Activated CD8-positive, alpha-beta T cell treated with anti-CD3 and anti-CD28 coated beads for 36 hours (primary cell): Measurements from ENCODE around the gene PRKD2. TPM values are rescaled to one million over a fixed set of nuclear protein-coding genes. Genes with fewer than 3 reads are reported as not detected.

Experiments
- ATAC-seq: fragments of 200-7000 bp; cut with Tn5 transposase; one replicate; pipeline ENCODE4 v1.10.0; 2021; ENCODE audit warnings: mild to moderate bottlenecking, moderate library complexity
- CTCF ChIA-PET: fragments of 350-600 bp; sonication (Branson Sonifier 250); formaldehyde crosslinking; loops from one replicate; lab custom pipeline; 2021; ENCODE audit warnings: antibody characterized with exemption; lab: Charles Lee
- POLR2A ChIA-PET: fragments of 350-600 bp; sonication (Branson Sonifier 250); formaldehyde crosslinking; loops from one replicate; lab custom pipeline; 2021; ENCODE audit warnings: antibody characterized with exemption; lab: Charles Lee
- DNase-seq: peaks from one replicate; pipeline ENCODE4 v3.0.0-alpha.2; 2020
- H3K27ac Mint-ChIP-seq: one replicate; pipeline ENCODE4 v1.8.0; 2021; ENCODE audit warnings: mild to moderate bottlenecking, mixed read lengths
- H3K27me3 Mint-ChIP-seq: one replicate; pipeline ENCODE4 v1.8.0; 2021; ENCODE audit warnings: mixed read lengths
- H3K36me3 Mint-ChIP-seq: one replicate; pipeline ENCODE4 v1.8.0; 2021; ENCODE audit warnings: low read depth, mixed read lengths
- H3K4me1 Mint-ChIP-seq: one replicate; pipeline ENCODE4 v1.8.0; 2021; ENCODE audit warnings: low read depth, mixed read lengths
- H3K4me3 Mint-ChIP-seq: one replicate; pipeline ENCODE4 v1.8.0; 2021; ENCODE audit warnings: mild to moderate bottlenecking, moderate library complexity, mixed read lengths
- H3K9me3 Mint-ChIP-seq: one replicate; pipeline ENCODE4 v1.8.0; 2021; ENCODE audit warnings: mixed read lengths
- intact Hi-C: fragments of 100-400 bp; cut with micrococcal nuclease; formaldehyde crosslinking; loops from one replicate; pipeline ENCODE4 v1.10.0; 2022
- total RNA-seq, 2 experiments: library from RNA; stranded (reverse); gene quantifications; one replicate each; pipeline ENCODE4 v1.2.3, GENCODE V29; 2021
- TF ChIP-seq, protein P1 (sequence below): fragments of 200-600 bp; IDR thresholded peaks from one replicate; pipeline ENCODE4 v1.8.0; 2022; ENCODE audit warnings: antibody characterized with exemption, mild to moderate bottlenecking

The PRKD2 gene
- total RNA-seq, 2 experiments from 2014 or later: 81.1 to 86.0 TPM

DNA sequence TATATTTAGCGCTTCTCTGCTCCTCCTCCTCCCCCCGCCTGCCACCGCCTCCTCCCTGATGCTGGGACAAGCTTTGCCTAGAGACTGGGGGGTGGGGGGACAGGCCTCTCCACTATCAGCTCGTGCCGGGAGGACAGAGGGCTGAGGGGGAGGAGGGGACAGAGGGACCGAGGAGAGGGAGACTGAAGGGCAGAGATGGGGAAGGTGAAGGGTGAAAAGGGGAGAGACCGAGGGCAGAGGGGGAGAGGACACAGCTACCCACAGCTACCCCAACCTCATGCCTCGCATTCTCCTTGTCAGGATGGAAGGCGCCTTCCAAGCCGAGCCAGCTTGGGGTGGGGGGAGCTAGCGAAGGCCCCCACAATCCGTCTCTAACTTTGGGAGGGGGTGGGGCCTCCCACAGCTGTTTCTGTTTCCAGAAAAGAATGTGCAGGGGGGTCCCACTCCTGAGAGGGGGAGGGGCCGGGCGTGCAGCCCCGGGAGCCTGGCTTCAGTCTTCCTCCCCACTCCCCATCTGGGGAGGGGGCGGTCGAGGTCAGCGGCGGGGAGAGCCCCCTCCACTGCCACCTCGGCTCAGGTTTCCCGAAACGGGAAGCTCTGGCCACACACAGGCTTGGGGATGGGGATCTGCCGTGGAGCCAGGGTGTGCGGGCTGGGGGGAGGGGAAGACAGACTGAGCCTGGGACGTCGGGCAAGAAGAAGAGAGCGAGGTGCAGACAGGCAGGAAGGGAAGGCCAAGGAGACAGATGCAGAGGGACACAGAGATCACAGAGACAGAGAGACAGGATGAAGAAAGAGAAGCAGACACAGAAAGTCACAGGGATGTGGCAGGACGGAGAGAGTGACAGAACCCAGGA is 57.5 kb downstream of the PRKD2 start:
- TF ChIP-seq, protein P1, sequence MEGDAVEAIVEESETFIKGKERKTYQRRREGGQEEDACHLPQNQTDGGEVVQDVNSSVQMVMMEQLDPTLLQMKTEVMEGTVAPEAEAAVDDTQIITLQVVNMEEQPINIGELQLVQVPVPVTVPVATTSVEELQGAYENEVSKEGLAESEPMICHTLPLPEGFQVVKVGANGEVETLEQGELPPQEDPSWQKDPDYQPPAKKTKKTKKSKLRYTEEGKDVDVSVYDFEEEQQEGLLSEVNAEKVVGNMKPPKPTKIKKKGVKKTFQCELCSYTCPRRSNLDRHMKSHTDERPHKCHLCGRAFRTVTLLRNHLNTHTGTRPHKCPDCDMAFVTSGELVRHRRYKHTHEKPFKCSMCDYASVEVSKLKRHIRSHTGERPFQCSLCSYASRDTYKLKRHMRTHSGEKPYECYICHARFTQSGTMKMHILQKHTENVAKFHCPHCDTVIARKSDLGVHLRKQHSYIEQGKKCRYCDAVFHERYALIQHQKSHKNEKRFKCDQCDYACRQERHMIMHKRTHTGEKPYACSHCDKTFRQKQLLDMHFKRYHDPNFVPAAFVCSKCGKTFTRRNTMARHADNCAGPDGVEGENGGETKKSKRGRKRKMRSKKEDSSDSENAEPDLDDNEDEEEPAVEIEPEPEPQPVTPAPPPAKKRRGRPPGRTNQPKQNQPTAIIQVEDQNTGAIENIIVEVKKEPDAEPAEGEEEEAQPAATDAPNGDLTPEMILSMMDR: no peak
- Mint-ChIP-seq H3K36me3 (no peaks in the 10 kb centered on the region), H3K9me3 (no peaks in the 10 kb centered on the region), H3K27ac (no peak overlapping the region), H3K4me3 (peak overlapping the region; percentile 74), H3K4me1 (peaks cover 25% of the 10 kb centered on the region), H3K27me3 (peaks cover 27% of the 10 kb centered on the region)
- ChIA-PET CTCF (interaction anchor here (0.8 to 4.4 kb wide), 6 partner anchors 14 to 131 kb away, joined by 3 to 41 read pairs (median 3); no protein-coding TSS in a partner anchor), POLR2A (interaction anchor here (1.0 to 1.6 kb wide), 5 partner anchors 11 to 136 kb away, joined by 3 to 11 read pairs (median 4); no protein-coding TSS in a partner anchor)
- intact Hi-C loops: loop anchor here (5.0 kb wide), 1 partner anchor 132 kb away; no protein-coding TSS in a partner anchor
- DNase-seq (peak; percentile 27), ATAC-seq (no peak)

DNA sequence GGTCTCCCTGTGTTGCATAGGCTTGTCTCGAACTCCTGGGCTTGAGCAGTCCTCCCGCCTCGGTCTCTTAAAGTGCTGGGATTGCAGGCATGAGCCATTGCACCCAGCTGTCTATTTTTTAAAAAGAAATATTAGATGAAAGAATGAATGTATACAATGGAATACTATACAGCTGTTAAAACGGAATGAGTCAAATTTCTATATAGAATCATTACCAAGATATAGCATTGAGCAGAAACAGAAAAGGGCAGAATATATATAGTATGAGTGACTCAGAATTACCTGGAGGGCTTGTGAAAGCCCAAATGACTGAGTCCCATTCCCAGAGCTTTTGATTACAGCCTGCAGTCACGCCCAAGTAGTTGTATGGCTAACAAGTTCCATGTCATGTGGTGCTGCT is 60.4 kb downstream of the PRKD2 start:
- H3K27ac Mint-ChIP-seq: no peak overlapping the region
- TF ChIP-seq, protein P1: no peak
- H3K36me3 Mint-ChIP-seq: no peaks in the 10 kb centered on the region
- intact Hi-C loops: no loop called here
- peaks cover 36% of the 10 kb centered on the region for H3K27me3 Mint-ChIP-seq
- ChIA-PET CTCF (interaction anchor here (1.1 to 2.2 kb wide), 5 partner anchors 8 to 119 kb away, joined by 3 to 8 read pairs (median 5); no protein-coding TSS in a partner anchor), POLR2A (interaction anchor here (0.6 to 1.8 kb wide), 8 partner anchors 19 to 57 kb away, joined by 3 to 7 read pairs (median 4); no protein-coding TSS in a partner anchor)
- DNase-seq: no peak
- no peaks in the 10 kb centered on the region for H3K9me3 Mint-ChIP-seq
- no peak for ATAC-seq
- H3K4me1 Mint-ChIP-seq: peaks cover 15% of the 10 kb centered on the region
- no peak overlapping the region for H3K4me3 Mint-ChIP-seq

- intact Hi-C loops: no loop called here
Measured at GRCh38 chr19:46654621-46655152, 62.2 kb downstream of the PRKD2 start.

GRCh38 chr19:46650445-46650844 is 66.5 kb downstream of the PRKD2 start:
- ATAC-seq: no peak
- H3K27ac Mint-ChIP-seq: no peak overlapping the region
- intact Hi-C loops: no loop called here
- H3K4me3 Mint-ChIP-seq: no peak overlapping the region
- DNase-seq: no peak
- TF ChIP-seq, protein P1: no peak
- H3K27me3 Mint-ChIP-seq: peaks cover 46% of the 10 kb centered on the region
- ChIA-PET POLR2A (no interaction called here), CTCF (no interaction called here)
- H3K9me3 Mint-ChIP-seq: peaks cover 3% of the 10 kb centered on the region
- peaks cover 4% of the 10 kb centered on the region for H3K4me1 Mint-ChIP-seq
- H3K36me3 Mint-ChIP-seq: peaks cover 8% of the 10 kb centered on the region

More at GRCh38 chr19:46654621-46655152, 62.2 kb downstream of the PRKD2 start:
- H3K9me3 Mint-ChIP-seq: no peaks in the 10 kb centered on the region
- peaks cover 6% of the 10 kb centered on the region for H3K4me1 Mint-ChIP-seq
- ATAC-seq: no peak
- ChIA-PET POLR2A (interaction anchor here (0.6 to 0.8 kb wide), 2 partner anchors 54 to 580 kb away, joined by 3 to 4 read pairs; no protein-coding TSS in a partner anchor), CTCF (no interaction called here)
- TF ChIP-seq, protein P1: no peak
- peaks cover 44% of the 10 kb centered on the region for H3K27me3 Mint-ChIP-seq
- no peak for DNase-seq
- no peaks in the 10 kb centered on the region for H3K36me3 Mint-ChIP-seq
- H3K4me3 Mint-ChIP-seq: no peak overlapping the region
- H3K27ac Mint-ChIP-seq: no peak overlapping the region
